Activated CD4-positive, CD25-positive, alpha-beta regulatory T cell treated with anti-CD3 and anti-CD28 coated beads, Interleukin-2, amount 50 U/mL, for 72 hours (primary cell): ENCODE results near the gene ALKBH5.

Source experiments
- DNase-seq: peaks from one replicate; pipeline ENCODE4 v3.0.0; 2021

The ALKBH5 gene

GRCh38 chr17:18246880-18247612 lies 63.4 kb downstream of the ALKBH5 start:
- no peak for DNase-seq

GRCh38 chr17:18247613-18248001 lies 64.0 kb downstream of the ALKBH5 start:
- DNase-seq, result no peak

GRCh38 chr17:18248300-18248731 lies 64.7 kb downstream of the ALKBH5 start:
- DNase-seq, result peak; percentile 48

GRCh38 chr17:18248811-18249210 lies 65.2 kb downstream of the ALKBH5 start:
- DNase-seq, result no peak

GRCh38 chr17:18250259-18250658 lies 66.6 kb downstream of the ALKBH5 start:
- DNase-seq, result no peak

- DNase-seq, result no peak
These were observed 67.1 kb downstream of the ALKBH5 start for GRCh38 chr17:18250708-18251107.

GRCh38 chr17:18251204-18251603 lies 67.6 kb downstream of the ALKBH5 start:
- no peak for DNase-seq

GRCh38 chr17:18252160-18252559 lies 68.5 kb downstream of the ALKBH5 start:
- no peak for DNase-seq

GRCh38 chr17:18253187-18253884 lies 69.7 kb downstream of the ALKBH5 start:
- no peak for DNase-seq

GRCh38 chr17:18253947-18254821 lies 70.6 kb downstream of the ALKBH5 start:
- DNase-seq, result no peak

GRCh38 chr17:18254888-18255649 lies 71.4 kb downstream of the ALKBH5 start:
- DNase-seq, result no peak

- no peak for DNase-seq
These were observed 72.7 kb downstream of the ALKBH5 start for GRCh38 chr17:18256351-18256750.

GRCh38 chr17:18256776-18257175 lies 73.1 kb downstream of the ALKBH5 start:
- no peak for DNase-seq

- peak; percentile 45 for DNase-seq
These were observed 73.8 kb downstream of the ALKBH5 start for GRCh38 chr17:18257268-18257981.

- DNase-seq, result peak; percentile 78
These were observed 74.3 kb downstream of the ALKBH5 start for GRCh38 chr17:18257982-18258355.

- DNase-seq, result peak; percentile 70
These were observed 74.9 kb downstream of the ALKBH5 start, which contains the start of gene FLII for GRCh38 chr17:18258356-18259038. TSS of gene FLII (minus strand) at chr17:18258738. CDS start at chr17:18258690, 48 bp downstream.
